Measurements from ENCODE around the gene IL1RAPL2. TPM values are rescaled to one million over a fixed set of nuclear protein-coding genes. Genes with fewer than 3 reads are reported as not detected.
"Not testable (repeated sequence)": the region's sequence is repeated elsewhere in the genome, so short reads cannot be mapped to it uniquely, and the experiment has no call there.

IL1RAPL2 gene
- total RNA-seq = not detected in 2 replicates

DNA sequence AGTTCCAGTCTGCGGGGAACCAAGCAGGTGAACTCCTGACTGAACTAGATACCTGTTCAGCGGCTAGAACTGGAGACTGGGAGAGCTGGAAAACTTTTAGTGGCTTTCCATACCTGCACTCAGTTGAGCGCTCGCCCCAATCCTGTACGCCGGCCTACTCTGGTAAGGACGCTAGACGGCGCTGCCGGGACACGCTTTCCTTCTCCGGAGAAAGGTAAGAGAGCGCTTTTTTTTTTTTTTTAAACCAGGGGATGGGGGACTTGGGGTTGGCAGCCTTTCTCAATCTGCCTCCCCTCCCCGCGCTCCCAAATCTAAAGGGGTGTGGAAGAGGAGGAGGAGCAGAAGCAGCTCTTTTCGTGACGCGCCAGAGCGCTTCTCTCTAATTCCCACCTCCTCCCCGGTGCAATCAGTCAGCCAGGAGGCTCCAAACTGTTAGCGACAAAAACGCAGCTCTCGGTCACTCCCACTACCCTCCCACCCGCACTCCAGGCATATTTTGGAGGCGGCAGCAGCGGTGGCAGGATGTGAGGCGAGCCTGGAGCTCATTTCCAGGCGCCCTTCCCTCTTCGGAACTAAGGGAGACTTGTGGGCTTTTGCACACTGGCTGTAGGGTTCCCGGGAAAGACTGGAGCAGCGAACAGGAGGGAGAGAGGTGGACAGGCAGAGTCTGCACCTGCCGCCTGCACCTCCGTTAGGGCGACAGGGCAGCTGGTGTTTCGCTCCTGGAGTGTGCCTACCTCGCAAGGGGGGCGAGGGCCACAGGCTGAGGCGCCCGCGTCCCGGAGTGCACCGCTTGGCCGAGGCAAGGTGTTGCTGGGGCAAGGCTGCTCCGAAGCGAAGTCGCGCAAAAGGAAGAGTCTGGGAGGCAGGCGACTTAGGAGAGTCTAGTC lies at the start of gene IL1RAPL2:
IL1RAPL2 (plus strand) TSS at position 409 of the 890 bp plus-strand sequence.
- DNase-seq (ENCODE audit: low read depth) = peak; percentile 4

GRCh38 chrX:104522386-104522785 lies 43.6 kb upstream of the IL1RAPL2 start:
- no peak for DNase-seq (ENCODE audit: low read depth)

GRCh38 chrX:104523858-104524257 lies 42.1 kb upstream of the IL1RAPL2 start:
- DNase-seq (ENCODE audit: low read depth) = no peak

- no peak for DNase-seq (ENCODE audit: low read depth)
These were observed 26.9 kb upstream of the IL1RAPL2 start for GRCh38 chrX:104539081-104539480.

- not testable (repeated sequence) for DNase-seq (ENCODE audit: low read depth)
These were observed 23.6 kb upstream of the IL1RAPL2 start for GRCh38 chrX:104542447-104542846.

DNA sequence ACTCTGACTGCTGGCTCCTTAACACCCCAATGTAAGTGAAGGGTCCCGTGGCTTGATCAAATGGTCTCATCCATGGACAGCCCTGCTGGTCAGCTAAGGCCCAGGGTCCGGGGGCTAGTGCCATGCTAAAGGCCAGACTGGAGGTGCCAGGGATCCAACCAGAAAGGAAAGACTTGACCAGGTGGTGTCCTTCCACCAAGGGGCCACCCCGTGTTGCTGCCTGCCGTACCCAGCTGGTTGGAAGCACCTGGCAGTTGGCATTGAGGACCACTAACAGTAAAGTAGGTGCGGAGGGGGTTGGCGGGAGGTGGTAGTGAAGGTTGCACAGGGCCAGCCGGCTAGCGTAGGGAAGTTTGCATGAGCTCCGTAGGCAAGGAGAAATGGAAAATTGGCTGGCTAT lies 1.7 kb upstream of the IL1RAPL2 start:
- DNase-seq (ENCODE audit: low read depth) = no peak

DNA sequence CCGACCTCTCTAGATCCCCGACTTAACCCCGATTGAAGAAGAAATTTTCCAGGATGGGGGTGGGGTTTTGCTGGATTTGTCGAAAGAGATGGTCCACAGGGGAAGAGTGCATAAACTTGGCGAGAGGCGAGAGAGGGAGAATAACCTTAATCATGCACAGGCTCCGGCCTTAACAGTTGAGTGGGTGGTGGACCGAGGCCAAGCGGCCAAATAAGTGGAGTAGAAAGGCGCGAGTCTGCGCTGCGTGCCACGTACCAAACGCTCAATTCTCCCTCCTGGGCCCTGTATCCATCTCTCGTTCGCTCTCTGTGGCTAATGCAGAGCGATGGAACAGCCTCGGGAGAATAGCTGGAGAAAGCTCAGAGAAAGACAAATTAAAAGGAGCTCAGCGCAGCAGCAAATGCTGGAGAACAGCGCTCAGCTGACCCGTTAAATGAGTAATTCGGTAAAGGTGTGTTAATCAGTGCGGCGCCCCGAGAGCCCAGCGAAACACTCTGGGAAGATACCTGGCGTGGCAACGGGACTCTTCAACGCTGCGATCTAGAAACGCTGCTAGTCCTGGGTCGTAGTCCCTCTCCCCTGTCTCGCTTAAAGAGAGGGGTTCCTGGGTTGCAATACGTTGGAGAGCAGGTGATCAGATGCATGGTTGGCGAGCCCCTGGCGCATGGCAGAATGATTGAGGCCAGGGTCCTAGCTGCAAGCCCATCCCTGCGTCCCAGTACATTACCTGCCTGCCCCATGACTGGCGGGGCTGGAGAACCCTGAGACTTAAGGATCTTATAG lies 887 bp upstream of the IL1RAPL2 start:
- DNase-seq (ENCODE audit: low read depth) = no peak

- DNase-seq (ENCODE audit: low read depth) = no peak
These were observed 892 bp downstream of the IL1RAPL2 start for GRCh38 chrX:104566681-104567501.

GRCh38 chrX:104567506-104567905 lies 1.5 kb downstream of the IL1RAPL2 start:
- no peak for DNase-seq (ENCODE audit: low read depth)

DNA sequence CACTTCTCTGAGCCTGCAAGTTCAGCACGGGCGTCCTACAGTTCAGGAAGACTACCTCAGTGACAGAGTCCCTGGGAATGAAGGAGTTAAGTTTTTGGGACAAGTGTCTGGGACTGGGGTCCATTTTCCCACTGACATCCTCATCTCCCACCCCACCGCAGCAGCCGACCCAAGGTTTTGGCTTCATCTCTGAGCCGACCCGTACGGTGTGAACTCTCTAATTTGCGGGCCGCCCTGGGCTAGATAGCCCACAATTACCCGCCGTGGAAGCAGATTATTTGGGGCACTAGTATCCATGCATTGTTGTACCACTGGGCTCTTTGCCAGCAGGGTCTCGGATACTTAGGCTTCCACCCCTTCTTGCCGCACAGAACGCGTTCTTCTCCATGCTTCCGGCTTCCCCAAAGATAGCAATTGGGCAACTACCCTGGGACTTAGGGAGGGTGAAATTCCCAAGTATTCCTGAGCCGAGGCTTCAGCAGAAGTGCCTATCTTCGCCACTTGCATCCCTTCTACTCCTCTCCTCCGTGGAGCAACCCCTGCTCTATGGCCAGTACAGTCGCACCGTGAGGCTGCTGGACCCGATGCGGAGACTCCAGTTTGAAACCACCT lies 2.4 kb downstream of the IL1RAPL2 start:
- DNase-seq (ENCODE audit: low read depth) = no peak

DNA sequence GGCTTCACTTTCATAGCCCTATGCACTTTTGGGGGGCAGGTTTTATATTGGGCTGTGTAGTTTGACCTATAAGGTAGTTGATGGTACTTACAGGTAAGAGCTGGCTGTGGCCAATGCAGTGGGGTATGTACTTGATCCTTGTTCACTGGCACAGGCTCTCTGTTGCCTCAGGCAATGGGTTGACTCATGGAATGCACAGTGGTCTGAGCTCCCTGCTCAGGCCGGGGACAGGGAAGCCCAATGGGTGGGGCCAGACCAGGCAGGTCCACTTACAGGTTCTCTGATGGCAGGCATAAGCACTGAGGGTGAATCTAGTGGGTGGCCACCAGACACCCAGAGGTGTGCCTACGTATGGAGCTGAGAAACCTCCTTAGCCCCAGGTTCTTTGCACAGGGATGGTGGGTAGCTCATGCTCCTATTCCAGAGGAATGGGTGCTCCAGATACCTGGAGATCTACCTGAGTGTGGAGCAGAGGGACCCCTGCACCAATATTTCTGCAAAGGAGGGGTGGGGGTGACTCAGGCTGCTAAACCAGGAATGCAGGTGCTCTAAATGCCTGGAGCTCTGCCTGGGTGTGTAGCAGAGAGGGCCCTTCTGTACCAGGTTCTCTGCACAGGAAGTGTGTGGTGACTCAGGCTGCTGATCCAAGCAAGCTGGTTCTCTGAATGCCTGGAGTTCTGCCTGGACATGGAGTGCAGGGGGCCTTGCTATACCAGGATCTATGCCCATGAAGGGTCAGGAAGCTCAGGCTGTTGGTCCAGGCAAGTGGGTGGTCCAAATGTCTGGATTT lies 52.3 kb downstream of the IL1RAPL2 start:
- DNase-seq (ENCODE audit: low read depth) = peak; percentile 10

DNA sequence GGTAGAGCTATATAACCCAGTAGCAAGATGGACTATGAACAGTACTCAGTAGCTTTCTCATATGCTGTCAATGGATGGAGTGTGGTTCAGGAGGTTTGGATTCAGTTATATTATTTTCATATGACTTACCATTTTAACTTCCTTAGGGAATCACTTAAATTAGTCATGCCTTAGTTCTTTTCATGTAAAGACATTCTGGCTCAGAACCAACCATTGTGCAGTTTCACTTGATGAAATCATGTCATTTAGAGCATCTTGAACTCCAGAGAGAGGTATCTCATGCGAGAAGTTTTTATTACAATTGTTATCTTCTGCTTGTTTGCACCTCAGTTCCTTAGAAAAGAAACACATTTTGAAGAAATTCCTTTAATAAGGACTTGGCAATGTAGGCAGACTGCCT lies 55.8 kb downstream of the IL1RAPL2 start:
- DNase-seq (ENCODE audit: low read depth) = no peak

- no peak for DNase-seq (ENCODE audit: low read depth)
These were observed 75.2 kb downstream of the IL1RAPL2 start for GRCh38 chrX:104641176-104641575.

DNA sequence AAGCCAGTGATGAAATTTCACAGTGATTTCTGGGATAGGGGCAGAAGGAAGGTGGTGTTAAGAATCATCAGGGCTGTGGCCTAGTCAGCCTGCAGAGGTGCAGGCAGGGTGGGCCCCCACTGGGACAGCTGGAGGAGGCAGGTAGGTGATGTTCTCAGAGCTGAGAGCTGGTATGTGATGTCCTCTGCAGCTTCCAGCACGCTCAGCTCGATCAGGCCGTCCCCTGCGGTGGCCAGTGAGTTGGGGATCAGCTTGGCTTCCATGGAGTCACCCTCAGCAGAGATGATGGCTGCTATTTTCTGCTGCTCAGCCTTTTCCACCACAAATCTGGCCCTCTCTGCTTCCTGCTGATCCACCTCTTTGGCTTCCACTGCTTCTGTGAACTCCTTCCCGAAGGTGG lies 81.1 kb downstream of the IL1RAPL2 start:
- DNase-seq (ENCODE audit: low read depth) = no peak

GRCh38 chrX:104659005-104659744 lies 93.2 kb downstream of the IL1RAPL2 start:
- DNase-seq (ENCODE audit: low read depth) = peak; percentile 49

DNA sequence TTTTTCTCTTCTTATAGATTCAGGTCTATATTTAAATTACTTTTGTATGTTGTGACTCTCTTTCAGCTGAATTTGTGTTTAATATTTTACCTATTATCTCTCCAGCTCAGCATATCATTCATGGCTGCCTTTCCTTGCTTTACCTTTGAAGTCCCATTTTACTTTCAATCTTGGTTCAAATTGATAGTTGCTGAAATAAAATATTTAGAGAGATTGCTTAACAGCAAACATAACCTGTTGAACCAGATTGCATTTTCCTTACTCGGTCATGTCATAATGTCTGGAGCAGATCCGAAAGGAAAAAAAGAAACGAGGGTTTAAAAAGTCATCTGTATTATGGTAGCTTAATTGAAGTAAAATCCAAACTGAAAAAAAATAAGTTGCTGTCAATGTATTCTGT lies 94.1 kb downstream of the IL1RAPL2 start:
- peak; percentile 11 for DNase-seq (ENCODE audit: low read depth)

- DNase-seq (ENCODE audit: low read depth) = peak; percentile 51
These were observed 96.7 kb downstream of the IL1RAPL2 start for GRCh38 chrX:104662694-104663093.

DNA sequence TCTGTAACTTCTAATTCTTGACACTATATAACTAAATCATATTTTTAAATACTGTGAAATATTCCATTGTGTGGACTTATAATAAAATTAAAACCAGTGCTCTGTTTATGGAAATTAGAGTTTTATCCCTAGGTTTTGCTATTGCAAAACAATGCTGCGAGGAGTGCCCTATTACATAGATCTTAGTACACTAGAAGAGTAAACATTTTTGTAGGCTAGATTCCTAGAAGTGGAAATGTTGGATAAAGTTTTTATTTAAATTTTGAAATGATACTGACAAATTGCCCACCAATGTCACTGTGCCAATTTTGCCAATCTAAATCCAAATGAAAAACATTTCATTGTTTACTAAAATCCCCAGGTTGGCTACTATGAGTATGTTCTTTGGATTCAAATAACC lies 99.7 kb downstream of the IL1RAPL2 start:
- DNase-seq (ENCODE audit: low read depth) = no peak

DNA sequence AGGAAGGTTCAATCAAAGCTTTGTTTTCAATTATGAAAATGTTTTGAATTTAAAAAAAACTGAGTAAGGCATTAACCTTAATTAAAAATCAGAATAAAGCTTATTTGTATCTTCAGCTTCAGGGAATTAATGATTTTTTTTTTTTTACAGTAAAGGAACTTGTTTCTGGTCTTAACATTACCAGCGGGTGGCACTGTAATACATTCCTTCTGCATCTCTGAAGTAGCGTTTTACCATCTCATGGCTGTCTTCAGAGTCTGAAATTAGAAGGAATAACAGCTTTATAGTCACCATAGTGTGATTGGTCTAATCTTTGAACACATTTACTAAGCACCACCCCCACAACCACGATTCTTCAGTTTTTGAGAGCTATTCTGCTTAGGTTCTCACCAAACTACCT lies 102.6 kb downstream of the IL1RAPL2 start:
- DNase-seq (ENCODE audit: low read depth) = peak; percentile 47

GRCh38 chrX:104669063-104669462 lies 103.1 kb downstream of the IL1RAPL2 start:
- no peak for DNase-seq (ENCODE audit: low read depth)

Data from renal cortical epithelial cell (primary cell).